Measurements from ENCODE around the gene VRTN.

The VRTN gene

GRCh38 chr14:74395094-74395493 is 46.8 kb downstream of the VRTN start:
- no peak for DNase-seq (ENCODE audit: low read depth)

DNA sequence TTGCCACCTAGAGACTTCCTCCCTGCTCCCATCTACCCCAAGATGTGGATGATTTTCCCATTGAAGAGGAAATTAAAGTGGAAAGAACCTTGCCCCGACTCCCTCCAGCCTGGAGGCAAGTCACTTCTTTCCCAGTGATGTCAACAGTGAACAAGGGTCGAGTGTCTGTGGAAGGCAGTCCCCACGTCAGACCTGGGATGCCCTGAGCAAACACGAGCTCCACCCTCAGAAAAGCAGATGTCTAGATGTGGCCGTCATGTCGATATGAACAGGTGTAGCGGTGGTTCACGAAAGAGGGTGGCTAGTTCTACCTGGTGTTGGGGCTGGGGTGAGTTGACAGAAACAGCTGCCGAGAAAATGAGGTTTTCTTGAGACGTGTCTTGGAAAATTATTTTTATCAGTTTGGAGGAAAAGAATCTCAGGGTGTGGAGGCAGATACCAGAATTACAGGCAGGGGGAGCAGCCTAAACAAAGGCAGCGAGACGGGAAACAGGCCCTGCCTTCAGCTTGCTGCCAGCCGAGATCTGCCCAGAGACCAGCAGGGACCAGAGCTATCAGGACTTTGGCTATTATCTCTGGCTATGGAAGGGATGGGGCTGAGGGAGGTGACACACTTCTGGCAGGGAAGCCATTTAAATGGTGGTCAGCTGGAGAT is 51.9 kb downstream of the VRTN start:
- no peak for DNase-seq (ENCODE audit: low read depth)

DNA sequence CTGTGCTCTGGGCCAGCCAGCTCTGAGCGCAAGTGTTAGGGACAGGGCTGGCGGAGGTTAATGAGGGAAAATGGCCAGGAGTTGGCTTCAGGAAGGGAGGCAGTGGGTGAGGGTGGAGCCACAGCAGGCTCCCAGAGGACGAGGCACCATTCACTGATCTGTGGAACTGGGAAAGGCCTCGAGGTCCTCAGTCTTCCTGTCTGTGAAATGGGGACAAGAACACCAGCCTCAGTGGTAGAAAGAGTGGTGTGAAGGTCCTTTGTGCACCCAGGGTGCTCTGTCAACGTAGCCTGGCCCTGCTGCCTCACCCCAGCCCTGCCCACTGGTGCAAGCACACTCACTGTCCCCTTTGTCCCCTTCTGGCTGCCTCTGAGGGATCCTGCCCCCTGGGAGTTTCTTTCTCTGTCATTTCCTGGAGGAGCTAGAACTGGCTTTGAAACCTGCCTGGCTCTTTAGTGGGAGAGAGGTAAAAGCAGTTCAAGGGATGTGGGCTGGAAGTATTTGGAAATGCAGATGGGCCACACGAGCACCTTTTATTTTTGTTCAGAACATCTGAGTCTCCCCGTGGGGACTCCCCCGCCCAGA is 52.7 kb downstream of the VRTN start:
- no peak for DNase-seq (ENCODE audit: low read depth)

- DNase-seq (ENCODE audit: low read depth) = no peak
Measured at GRCh38 chr14:74401504-74402241, 53.4 kb downstream of the VRTN start.

DNA sequence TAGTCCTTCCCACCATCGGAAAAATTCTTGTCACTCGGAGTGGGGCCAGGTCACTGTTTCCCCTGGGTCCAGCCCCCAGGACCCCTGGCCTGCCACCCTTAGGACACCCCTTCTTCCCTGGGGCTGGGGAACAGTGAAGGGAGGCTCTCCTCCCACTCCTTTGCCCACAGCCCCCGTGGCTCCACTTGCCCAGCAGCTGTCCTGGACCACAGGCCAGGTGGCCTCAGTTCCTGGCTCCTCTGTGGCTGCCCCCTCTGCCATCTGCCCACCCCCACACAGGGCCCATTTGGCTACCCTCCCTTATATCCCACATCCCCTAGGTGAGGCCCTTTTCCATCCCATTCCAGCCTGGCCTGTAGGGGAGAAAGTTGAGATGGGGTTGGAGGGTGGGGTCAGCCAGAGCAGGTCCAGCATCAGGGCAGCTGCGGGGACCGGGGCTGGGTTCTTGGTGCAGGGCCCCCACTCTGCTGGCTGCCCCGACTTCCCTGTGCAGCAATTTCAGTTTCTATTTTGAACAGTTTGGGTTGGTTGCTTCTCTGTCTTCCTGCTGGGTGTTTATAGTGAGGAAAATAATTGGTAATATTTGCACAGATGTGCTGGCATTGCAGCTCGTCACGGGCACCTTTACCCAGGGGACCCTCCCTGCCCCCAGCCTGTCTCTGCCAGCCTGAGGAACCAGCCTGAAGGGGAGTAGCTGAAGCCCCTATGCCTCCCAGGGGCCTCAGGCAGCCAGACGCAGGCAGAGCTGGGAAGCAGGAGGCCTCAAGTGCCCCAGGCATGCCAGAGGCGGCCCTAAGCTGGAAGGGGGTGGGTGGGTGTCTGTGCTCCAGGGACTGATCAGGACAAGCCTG is 54.4 kb downstream of the VRTN start:
- DNase-seq (ENCODE audit: low read depth) = no peak

GRCh38 chr14:74403619-74404417 is 55.5 kb downstream of the VRTN start:
- DNase-seq (ENCODE audit: low read depth) = no peak

DNA sequence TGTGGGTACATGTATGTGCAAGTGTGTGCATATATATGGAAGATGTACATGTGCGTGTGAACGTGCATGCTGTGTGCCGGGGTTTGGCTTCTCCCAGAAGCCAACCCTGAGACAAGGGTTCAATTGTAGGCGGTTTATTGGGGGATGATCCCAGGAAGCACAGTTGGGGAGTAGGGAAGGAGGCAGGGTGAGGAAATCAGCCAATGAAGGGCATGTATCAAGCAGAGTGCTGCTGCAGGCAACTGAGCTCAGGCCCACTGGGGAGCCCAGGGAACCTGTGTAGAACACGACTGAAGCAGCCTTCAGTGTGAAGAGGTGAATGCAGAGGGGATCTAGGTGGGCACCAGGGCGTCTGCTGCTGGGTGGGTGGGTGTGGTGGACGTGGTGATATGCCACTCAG is 56.2 kb downstream of the VRTN start:
- DNase-seq (ENCODE audit: low read depth) = no peak

DNA sequence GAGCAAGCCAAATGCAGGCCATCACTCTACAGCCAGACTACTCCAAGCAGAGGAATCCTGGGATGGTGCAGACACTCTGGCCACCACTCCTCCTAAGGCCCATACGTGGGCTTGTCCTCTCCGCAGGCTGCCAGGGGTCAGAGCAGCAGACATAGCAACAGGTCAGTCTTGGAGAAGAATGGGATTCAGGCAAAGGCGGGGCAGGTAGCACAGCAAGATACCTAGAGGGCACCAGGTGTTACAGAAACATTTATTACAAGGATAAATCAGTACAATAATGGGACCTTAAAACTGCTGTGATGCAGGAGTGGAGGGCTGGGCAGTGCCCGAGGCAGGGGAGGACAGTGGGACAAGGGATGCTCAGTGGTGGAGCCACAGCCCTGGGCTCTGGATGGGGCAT is 57.4 kb downstream of the VRTN start:
- no peak for DNase-seq (ENCODE audit: low read depth)

DNA sequence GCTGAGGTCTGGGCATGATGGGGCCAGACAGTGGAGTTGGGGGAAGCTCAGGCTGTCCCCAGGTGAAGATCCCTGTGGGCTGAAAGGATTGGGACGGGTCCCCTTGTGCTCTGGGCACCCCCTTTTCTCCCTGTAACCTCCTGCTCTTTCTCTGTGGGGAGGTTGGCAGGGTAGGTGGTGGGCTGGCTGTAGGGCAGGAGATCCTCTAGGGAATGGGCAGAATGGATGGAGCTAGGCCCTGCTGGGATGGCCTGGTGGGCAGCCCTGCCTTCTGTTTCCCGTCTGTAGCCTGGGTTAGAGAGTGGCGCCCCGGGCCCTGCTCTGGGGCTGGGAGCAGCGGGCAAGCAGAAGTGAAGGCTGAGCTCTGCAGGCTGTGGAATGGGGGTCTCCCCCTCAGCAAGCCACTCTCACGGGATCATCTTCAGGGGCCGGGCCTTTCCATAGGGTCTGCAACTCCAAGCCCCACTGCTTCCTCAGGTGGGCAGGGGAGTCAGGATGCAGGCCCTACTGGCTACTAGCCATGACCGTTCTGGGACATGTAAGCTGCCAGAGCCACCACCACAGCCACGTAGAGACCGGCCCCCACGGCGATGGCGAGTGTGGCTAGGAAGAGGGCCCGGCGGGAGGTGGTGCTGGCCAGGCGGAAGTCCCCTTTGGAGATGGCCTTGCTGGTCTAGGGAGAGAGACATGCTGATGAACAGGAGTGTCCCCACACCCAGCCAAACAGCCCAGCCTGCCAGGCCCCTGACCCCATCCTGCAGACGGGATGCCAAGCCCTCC is 58.9 kb downstream of the VRTN start:
- DNase-seq (ENCODE audit: low read depth) = no peak

GRCh38 chr14:74407801-74408154 is 59.5 kb downstream of the VRTN start:
- DNase-seq (ENCODE audit: low read depth) = no peak

DNA sequence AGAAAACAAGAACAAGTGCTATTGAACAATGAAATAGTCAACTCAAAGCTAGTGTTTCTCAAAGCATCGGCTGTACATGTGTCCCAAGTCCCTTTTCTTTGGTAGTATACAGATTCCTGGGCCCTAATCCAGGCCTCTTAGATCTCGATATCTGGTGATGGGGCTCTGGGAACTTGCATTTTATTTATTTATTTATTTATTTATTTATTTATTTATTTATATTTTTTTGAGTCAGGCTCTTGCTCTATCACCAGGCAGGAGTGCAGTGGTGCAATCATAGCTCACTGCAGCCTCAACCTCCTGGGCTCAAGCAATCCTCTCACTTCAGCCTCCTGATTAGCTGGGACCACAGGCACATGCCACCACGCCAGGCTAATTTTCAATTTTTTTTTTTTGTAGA is 60.6 kb downstream of the VRTN start:
- no peak for DNase-seq (ENCODE audit: low read depth)

- no peak for DNase-seq (ENCODE audit: low read depth)
Measured at GRCh38 chr14:74409441-74409840, 61.2 kb downstream of the VRTN start.
